Neural cell (in vitro differentiated cells): Measurements from ENCODE around the gene SNX24. TPM values are rescaled to one million over a fixed set of nuclear protein-coding genes. Genes with fewer than 3 reads are reported as not detected.

Source experiments
- H2AFZ ChIP-seq: fragments of 200-600, 300-800 bp; sonication (generic), shearing (Covaris generic); 2 replicates; pipeline ENCODE4 v1.6.0; 2014; ENCODE audit warnings: low read depth, mild to moderate bottlenecking, antibody characterized with exemption, low read length, moderate library complexity
- H3F3A ChIP-seq: fragments of 200-600 bp; shearing (Covaris generic); 2 replicates; pipeline ENCODE4 v1.6.1; 2016; ENCODE audit warnings: mild to moderate bottlenecking, moderate library complexity, mixed read lengths, antibody characterized with exemption, low read length; ENCODE audit not compliant: insufficient read depth, poor library complexity, severe bottlenecking
- H3K27ac ChIP-seq: fragments of 200-600, 300-800 bp; sonication (generic), shearing (Covaris generic); 2 replicates; pipeline ENCODE4 v1.5.1; 2014; ENCODE audit warnings: mild to moderate bottlenecking, low read length, moderate library complexity
- H3K27me3 ChIP-seq: fragments of 300-800, 200-600 bp; sonication (generic), shearing (Covaris generic); 2 replicates; pipeline ENCODE4 v1.6.0; 2014; ENCODE audit warnings: mild to moderate bottlenecking, low read depth, low read length, moderate library complexity; ENCODE audit not compliant: insufficient read depth
- H3K36me3 ChIP-seq: fragments of 300-800, 200-600 bp; sonication (generic), shearing (Covaris generic); 2 replicates; pipeline ENCODE4 v1.5.1; 2014; ENCODE audit warnings: mild to moderate bottlenecking, antibody characterized with exemption, low read length, moderate library complexity; ENCODE audit not compliant: insufficient read depth
- H3K4me2 ChIP-seq: fragments of 300-800, 200-600 bp; sonication (generic), shearing (Covaris generic); 2 replicates; pipeline ENCODE4 v1.6.0; 2014; ENCODE audit warnings: mild to moderate bottlenecking, low read length
- H3K4me3 ChIP-seq: fragments of 300-800, 200-600 bp; sonication (generic), shearing (Covaris generic); 2 replicates; pipeline ENCODE4 v1.5.1; 2014; ENCODE audit warnings: mild to moderate bottlenecking, low read length, moderate library complexity
- H3K79me2 ChIP-seq: fragments of 200-600 bp; shearing (Covaris generic); replicated peaks from 2 replicates; pipeline ENCODE4 v1.6.0; 2014; ENCODE audit warnings: mild to moderate bottlenecking, low read length, moderate library complexity; ENCODE audit not compliant: insufficient read depth
- H3K9ac ChIP-seq: fragments of 300-800, 200-600 bp; sonication (generic), shearing (Covaris generic); 2 replicates; pipeline ENCODE4 v1.6.1; 2016; ENCODE audit warnings: mild to moderate bottlenecking, low read length, mixed read lengths
- H3K9me2 ChIP-seq: fragments of 200-600 bp; shearing (Covaris generic); 2 replicates; pipeline ENCODE4 v1.6.1; 2016; ENCODE audit warnings: mild to moderate bottlenecking, low read length, mixed read lengths; ENCODE audit not compliant: insufficient read depth
- H3K9me3 ChIP-seq: fragments of 200-600, 300-800 bp; sonication (generic), shearing (Covaris generic); 2 replicates; pipeline ENCODE4 v1.6.1; 2016; ENCODE audit warnings: mild to moderate bottlenecking, mixed run types, low read length, moderate library complexity, mixed read lengths
- H4K20me1 ChIP-seq: fragments of 200-600 bp; shearing (Covaris generic); 2 replicates; pipeline ENCODE4 v1.6.1; 2016; ENCODE audit warnings: mild to moderate bottlenecking, mixed run types; ENCODE audit not compliant: insufficient read depth
- EP300 ChIP-seq: fragments of 450-650 bp; conservative IDR thresholded peaks from 2 replicates; pipeline ENCODE4 v1.6.1; 2014; ENCODE audit warnings: antibody characterized with exemption, mild to moderate bottlenecking, moderate library complexity; ENCODE audit not compliant: poor library complexity, severe bottlenecking
- EZH2 ChIP-seq: fragments of 200-600, 300-800 bp; shearing (Covaris generic), sonication (generic); IDR thresholded peaks from 2 replicates; pipeline ENCODE4 v1.6.1; 2014; ENCODE audit warnings: antibody characterized with exemption, low read length, borderline replicate concordance, mild to moderate bottlenecking; ENCODE audit not compliant: insufficient read depth, poor library complexity, severe bottlenecking
- MXI1 ChIP-seq: fragments of 450-650 bp; conservative IDR thresholded peaks from 2 replicates; pipeline ENCODE4 v1.6.1; 2014; ENCODE audit warnings: antibody characterized with exemption, mild to moderate bottlenecking; ENCODE audit not compliant: poor library complexity, severe bottlenecking
- POLR2AphosphoS5 ChIP-seq: IDR thresholded peaks from 2 replicates; pipeline ENCODE4 v1.6.1; 2012
- RAD21 ChIP-seq: fragments of 450-650 bp; conservative IDR thresholded peaks from 2 replicates; pipeline ENCODE4 v1.6.1; 2014; ENCODE audit warnings: antibody characterized with exemption, mild to moderate bottlenecking, moderate library complexity
- SMC3 ChIP-seq: fragments of 450-650 bp; conservative IDR thresholded peaks from 2 replicates; pipeline ENCODE4 v1.6.1; 2014; ENCODE audit warnings: antibody characterized with exemption, mild to moderate bottlenecking, moderate library complexity; ENCODE audit not compliant: poor library complexity
- TAF1 ChIP-seq: IDR thresholded peaks from 2 replicates; pipeline ENCODE4 v1.6.1; 2012; ENCODE audit warnings: low read depth
- polyA plus RNA-seq: library from polyadenylated mRNA; depleted of rRNA; stranded (reverse); fragments of >200 nt; gene quantifications from 2 replicates; pipeline ENCODE4 v1.2.3, GENCODE V29; 2014
- TF ChIP-seq, protein P1 (sequence below): IDR thresholded peaks from 2 replicates; pipeline ENCODE4 v1.6.1; 2012; ENCODE audit warnings: borderline replicate concordance
- TF ChIP-seq, protein P2 (sequence below): fragments of 450-650 bp; IDR thresholded peaks from 2 replicates; pipeline ENCODE4 v1.5.1; 2014; ENCODE audit warnings: antibody characterized with exemption, mild to moderate bottlenecking, moderate library complexity; ENCODE audit not compliant: poor library complexity, severe bottlenecking

The SNX24 gene
- polyA plus RNA-seq, 1 donor from 2014 or later = 12.8 TPM

DNA sequence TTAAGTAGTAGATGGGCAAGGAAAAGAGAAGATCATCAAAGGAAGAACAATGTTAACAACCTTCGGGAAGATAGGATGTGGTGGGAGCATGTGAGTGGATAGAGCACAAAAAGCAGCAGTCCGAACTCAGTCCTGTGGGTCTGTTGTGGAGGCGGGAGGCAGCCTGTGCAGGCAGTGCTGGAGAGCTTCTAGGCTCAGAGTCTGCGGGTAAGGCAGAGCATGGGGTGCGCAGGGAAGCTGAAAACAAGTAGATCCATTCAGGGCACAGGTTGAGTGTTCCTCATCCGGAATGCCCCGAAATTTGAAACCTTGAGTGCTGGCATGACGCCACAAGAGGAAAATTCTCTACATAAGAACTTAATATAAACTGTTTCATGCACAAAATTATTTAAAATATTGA lies 106.2 kb downstream of the SNX24 start:
- no peak overlapping the region for H3K27ac ChIP-seq
- TF ChIP-seq MXI1 = no peak
- TF ChIP-seq EZH2 = no peak
- TF ChIP-seq POLR2AphosphoS5 = no peak
- TF ChIP-seq, protein P1, sequence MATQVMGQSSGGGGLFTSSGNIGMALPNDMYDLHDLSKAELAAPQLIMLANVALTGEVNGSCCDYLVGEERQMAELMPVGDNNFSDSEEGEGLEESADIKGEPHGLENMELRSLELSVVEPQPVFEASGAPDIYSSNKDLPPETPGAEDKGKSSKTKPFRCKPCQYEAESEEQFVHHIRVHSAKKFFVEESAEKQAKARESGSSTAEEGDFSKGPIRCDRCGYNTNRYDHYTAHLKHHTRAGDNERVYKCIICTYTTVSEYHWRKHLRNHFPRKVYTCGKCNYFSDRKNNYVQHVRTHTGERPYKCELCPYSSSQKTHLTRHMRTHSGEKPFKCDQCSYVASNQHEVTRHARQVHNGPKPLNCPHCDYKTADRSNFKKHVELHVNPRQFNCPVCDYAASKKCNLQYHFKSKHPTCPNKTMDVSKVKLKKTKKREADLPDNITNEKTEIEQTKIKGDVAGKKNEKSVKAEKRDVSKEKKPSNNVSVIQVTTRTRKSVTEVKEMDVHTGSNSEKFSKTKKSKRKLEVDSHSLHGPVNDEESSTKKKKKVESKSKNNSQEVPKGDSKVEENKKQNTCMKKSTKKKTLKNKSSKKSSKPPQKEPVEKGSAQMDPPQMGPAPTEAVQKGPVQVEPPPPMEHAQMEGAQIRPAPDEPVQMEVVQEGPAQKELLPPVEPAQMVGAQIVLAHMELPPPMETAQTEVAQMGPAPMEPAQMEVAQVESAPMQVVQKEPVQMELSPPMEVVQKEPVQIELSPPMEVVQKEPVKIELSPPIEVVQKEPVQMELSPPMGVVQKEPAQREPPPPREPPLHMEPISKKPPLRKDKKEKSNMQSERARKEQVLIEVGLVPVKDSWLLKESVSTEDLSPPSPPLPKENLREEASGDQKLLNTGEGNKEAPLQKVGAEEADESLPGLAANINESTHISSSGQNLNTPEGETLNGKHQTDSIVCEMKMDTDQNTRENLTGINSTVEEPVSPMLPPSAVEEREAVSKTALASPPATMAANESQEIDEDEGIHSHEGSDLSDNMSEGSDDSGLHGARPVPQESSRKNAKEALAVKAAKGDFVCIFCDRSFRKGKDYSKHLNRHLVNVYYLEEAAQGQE = no peak
- no peak for TF ChIP-seq TAF1
- H3K4me2 ChIP-seq = no peak overlapping the region
- H4K20me1 ChIP-seq = no peaks in the 10 kb centered on the region
- H3F3A ChIP-seq = no peaks in the 10 kb centered on the region
- no peaks in the 10 kb centered on the region for H3K36me3 ChIP-seq
- H3K4me3 ChIP-seq = no peak overlapping the region
- no peaks in the 10 kb centered on the region for H3K9me2 ChIP-seq
- H3K27me3 ChIP-seq = no peaks in the 10 kb centered on the region
- no peaks in the 10 kb centered on the region for H3K79me2 ChIP-seq
- no peaks in the 10 kb centered on the region for H3K9me3 ChIP-seq
- H2AFZ ChIP-seq = no peak overlapping the region
- no peak overlapping the region for H3K9ac ChIP-seq

DNA sequence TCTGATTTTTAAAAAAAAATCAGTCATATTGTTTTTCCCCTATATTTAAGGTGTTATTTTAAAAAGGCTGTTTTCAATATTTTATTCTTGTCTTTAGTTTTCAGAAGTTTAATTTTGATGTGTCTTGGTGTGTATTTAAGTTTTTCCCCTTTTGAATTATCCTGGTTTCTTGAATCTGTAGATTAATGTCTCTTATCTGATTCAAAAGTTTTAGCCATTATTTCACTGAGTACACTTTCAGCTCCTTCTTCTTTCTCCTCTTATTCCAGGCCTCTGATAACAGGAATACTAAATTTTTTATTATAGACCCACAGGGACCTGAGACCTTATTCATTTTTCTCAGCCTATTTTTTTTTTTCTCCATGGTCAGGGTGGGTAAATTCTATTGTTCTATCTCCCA lies 109.3 kb downstream of the SNX24 start:
- Histone ChIP-seq H3K4me3 (no peak overlapping the region), H3F3A (no peaks in the 10 kb centered on the region), H3K9me3 (no peaks in the 10 kb centered on the region), H3K9ac (no peak overlapping the region), H3K9me2 (no peaks in the 10 kb centered on the region), H4K20me1 (no peaks in the 10 kb centered on the region), H3K79me2 (no peaks in the 10 kb centered on the region), H3K27me3 (no peaks in the 10 kb centered on the region), H3K27ac (no peak overlapping the region), H2AFZ (no peak overlapping the region), H3K36me3 (no peaks in the 10 kb centered on the region), H3K4me2 (no peak overlapping the region)
- no peak for TF ChIP-seq MXI1
- TF ChIP-seq, protein P2, sequence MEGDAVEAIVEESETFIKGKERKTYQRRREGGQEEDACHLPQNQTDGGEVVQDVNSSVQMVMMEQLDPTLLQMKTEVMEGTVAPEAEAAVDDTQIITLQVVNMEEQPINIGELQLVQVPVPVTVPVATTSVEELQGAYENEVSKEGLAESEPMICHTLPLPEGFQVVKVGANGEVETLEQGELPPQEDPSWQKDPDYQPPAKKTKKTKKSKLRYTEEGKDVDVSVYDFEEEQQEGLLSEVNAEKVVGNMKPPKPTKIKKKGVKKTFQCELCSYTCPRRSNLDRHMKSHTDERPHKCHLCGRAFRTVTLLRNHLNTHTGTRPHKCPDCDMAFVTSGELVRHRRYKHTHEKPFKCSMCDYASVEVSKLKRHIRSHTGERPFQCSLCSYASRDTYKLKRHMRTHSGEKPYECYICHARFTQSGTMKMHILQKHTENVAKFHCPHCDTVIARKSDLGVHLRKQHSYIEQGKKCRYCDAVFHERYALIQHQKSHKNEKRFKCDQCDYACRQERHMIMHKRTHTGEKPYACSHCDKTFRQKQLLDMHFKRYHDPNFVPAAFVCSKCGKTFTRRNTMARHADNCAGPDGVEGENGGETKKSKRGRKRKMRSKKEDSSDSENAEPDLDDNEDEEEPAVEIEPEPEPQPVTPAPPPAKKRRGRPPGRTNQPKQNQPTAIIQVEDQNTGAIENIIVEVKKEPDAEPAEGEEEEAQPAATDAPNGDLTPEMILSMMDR = no peak
- no peak for TF ChIP-seq EZH2
- TF ChIP-seq POLR2AphosphoS5 = no peak
- no peak for TF ChIP-seq RAD21
- no peak for TF ChIP-seq EP300
- no peak for TF ChIP-seq SMC3
- TF ChIP-seq TAF1 = no peak

DNA sequence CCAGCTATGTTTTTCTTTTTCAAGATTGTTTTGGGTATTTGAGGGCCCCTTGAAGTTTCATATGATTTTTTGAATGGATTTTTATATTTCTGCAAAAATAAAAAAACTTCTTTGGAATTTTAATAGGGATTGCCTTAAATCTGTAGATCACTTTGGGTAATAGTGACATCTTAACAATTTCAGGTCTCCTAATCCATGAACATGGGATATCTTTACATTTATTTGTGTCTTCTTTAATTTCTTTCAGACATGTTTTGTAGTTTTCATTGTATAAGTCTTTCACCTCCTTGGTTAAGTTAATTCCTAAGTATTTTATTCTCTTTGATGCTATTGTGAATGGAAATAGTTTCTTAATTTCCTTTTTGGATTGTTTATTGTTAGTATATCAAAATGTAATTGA lies 112.0 kb downstream of the SNX24 start:
- Histone ChIP-seq H3F3A (no peaks in the 10 kb centered on the region), H2AFZ (no peak overlapping the region), H3K9ac (no peak overlapping the region), H3K9me3 (no peaks in the 10 kb centered on the region), H3K4me2 (no peak overlapping the region), H3K27ac (no peak overlapping the region), H4K20me1 (no peaks in the 10 kb centered on the region), H3K9me2 (no peaks in the 10 kb centered on the region), H3K79me2 (no peaks in the 10 kb centered on the region), H3K36me3 (no peaks in the 10 kb centered on the region), H3K27me3 (no peaks in the 10 kb centered on the region), H3K4me3 (no peak overlapping the region)
- TF ChIP-seq MXI1 (no peak), RAD21 (no peak), TAF1 (no peak), POLR2AphosphoS5 (no peak)
- TF ChIP-seq, protein P2 = no peak
- TF ChIP-seq, protein P1 = no peak
